ENCODE results near the gene TTC39A.

TTC39A gene

DNA sequence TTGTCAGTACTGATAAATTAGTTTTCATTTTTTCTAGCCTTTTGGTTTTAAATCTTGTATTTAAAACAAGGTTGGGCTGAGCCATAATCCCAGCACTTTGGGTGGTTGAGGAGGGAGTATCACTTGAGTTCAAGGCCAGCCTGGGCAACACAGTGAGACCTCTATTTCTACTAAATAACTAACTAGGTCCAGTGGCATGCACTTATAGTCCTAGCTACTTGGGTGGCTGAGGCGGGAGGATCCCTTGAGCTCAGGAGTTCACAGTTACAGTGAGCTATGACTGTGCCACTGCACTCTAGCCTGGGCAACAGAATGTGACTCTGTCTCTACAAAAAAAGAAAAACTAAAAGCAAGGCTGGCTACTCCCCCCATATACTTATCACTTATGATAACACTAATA, 21.5 kb upstream of the TTC39A start:
- Histone ChIP-seq H3K4me1 (ENCODE audit: insufficient read depth, low read length, severe bottlenecking) (no peaks in the 10 kb centered on the region), H3K4me2 (ENCODE audit: low read length) (no peak overlapping the region), H3F3A (ENCODE audit: insufficient read depth, low read length) (no peaks in the 10 kb centered on the region; the same call in 1 of the 2 replicates), H3K9me3 (ENCODE audit: low read length) (no peaks in the 10 kb centered on the region), H3K36me3 (ENCODE audit: insufficient read depth, low read length) (peaks cover 28% of the 10 kb centered on the region), H3K27ac (ENCODE audit: low read depth, low read length, poor library complexity, severe bottlenecking) (no peak overlapping the region), H3K9ac (ENCODE audit: low read length) (no peak overlapping the region), H3K27me3 (ENCODE audit: insufficient read depth, low read length) (no peaks in the 10 kb centered on the region), H3K4me3 (ENCODE audit: low read depth, low read length, poor library complexity, severe bottlenecking) (no peak overlapping the region), H3K9me2 (ENCODE audit: low read depth, low read length) (no peaks in the 10 kb centered on the region), H3K79me2 (ENCODE audit: insufficient read depth, low read length) (no peaks in the 10 kb centered on the region), H4K20me1 (ENCODE audit: insufficient read depth, low read length) (no peaks in the 10 kb centered on the region; the same call in 1 of the 2 replicates), H2AFZ (ENCODE audit: low read length) (no peak overlapping the region)
- TF ChIP-seq, protein P1, sequence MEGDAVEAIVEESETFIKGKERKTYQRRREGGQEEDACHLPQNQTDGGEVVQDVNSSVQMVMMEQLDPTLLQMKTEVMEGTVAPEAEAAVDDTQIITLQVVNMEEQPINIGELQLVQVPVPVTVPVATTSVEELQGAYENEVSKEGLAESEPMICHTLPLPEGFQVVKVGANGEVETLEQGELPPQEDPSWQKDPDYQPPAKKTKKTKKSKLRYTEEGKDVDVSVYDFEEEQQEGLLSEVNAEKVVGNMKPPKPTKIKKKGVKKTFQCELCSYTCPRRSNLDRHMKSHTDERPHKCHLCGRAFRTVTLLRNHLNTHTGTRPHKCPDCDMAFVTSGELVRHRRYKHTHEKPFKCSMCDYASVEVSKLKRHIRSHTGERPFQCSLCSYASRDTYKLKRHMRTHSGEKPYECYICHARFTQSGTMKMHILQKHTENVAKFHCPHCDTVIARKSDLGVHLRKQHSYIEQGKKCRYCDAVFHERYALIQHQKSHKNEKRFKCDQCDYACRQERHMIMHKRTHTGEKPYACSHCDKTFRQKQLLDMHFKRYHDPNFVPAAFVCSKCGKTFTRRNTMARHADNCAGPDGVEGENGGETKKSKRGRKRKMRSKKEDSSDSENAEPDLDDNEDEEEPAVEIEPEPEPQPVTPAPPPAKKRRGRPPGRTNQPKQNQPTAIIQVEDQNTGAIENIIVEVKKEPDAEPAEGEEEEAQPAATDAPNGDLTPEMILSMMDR (IDR thresholded peaks at IDR 0.05; ENCODE audit: low read length), result no peak
- no peak for TF ChIP-seq EZH2 (IDR thresholded peaks at IDR 0.05; ENCODE audit: borderline replicate concordance, low read length)

DNA sequence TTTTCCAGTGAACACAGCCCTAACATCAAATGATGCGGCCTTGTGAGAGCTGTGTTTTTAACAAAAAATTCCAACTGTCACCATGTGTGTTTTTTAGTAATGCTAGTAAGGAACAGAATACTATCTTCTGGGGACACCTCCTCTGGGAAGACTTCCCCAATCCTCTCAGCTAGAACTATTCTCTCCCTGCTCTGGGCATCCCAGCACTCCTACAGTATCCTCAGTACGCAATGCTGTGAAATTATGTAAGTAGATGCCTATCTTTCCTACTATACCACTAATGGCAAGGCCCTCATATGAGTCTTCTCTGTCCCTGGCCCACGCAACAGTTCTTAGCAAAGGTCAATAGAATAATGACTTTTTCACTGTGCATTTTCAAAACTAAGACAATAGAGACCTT, 19.5 kb upstream of the TTC39A start:
- Histone ChIP-seq H3K36me3 (ENCODE audit: insufficient read depth, low read length) (peaks cover 9% of the 10 kb centered on the region), H3K4me2 (ENCODE audit: low read length) (no peak overlapping the region), H3F3A (ENCODE audit: insufficient read depth, low read length) (no peaks in the 10 kb centered on the region; the same call in 1 of the 2 replicates), H3K27me3 (ENCODE audit: insufficient read depth, low read length) (peaks cover 10% of the 10 kb centered on the region), H2AFZ (ENCODE audit: low read length) (no peak overlapping the region), H3K9me2 (ENCODE audit: low read depth, low read length) (no peaks in the 10 kb centered on the region), H3K9me3 (ENCODE audit: low read length) (no peaks in the 10 kb centered on the region), H3K4me3 (ENCODE audit: low read depth, low read length, poor library complexity, severe bottlenecking) (no peak overlapping the region), H4K20me1 (ENCODE audit: insufficient read depth, low read length) (no peaks in the 10 kb centered on the region; the same call in 1 of the 2 replicates), H3K27ac (ENCODE audit: low read depth, low read length, poor library complexity, severe bottlenecking) (no peak overlapping the region), H3K9ac (ENCODE audit: low read length) (no peak overlapping the region), H3K4me1 (ENCODE audit: insufficient read depth, low read length, severe bottlenecking) (peaks cover 6% of the 10 kb centered on the region), H3K79me2 (ENCODE audit: insufficient read depth, low read length) (no peaks in the 10 kb centered on the region)
- TF ChIP-seq, protein P1 (IDR thresholded peaks at IDR 0.05; ENCODE audit: low read length), result no peak
- TF ChIP-seq EZH2 (IDR thresholded peaks at IDR 0.05; ENCODE audit: borderline replicate concordance, low read length), result no peak

DNA sequence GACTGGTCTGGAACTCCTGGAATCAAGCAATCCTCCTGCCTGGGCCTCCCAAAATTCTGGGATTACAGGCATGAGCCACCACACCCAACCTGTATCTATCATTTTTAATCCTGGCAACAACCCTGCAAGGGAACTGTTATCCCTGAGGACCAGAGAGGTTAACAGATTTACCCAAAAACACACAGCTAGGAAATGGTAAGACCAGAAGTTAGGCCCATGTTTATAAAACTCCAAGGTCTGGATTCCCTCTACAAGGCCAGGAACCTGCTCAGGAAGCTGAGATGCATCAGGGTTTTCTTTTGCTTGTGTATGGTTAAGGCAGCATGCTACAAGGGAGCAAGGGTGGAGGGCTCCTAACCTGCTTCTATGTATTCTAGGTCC, 17.8 kb upstream of the TTC39A start:
- H3K4me1 ChIP-seq (ENCODE audit: insufficient read depth, low read length, severe bottlenecking), result peaks cover 13% of the 10 kb centered on the region
- H3K27me3 ChIP-seq (ENCODE audit: insufficient read depth, low read length), result peaks cover 19% of the 10 kb centered on the region
- H3K9me3 ChIP-seq (ENCODE audit: low read length), result no peaks in the 10 kb centered on the region
- H3K4me2 ChIP-seq (ENCODE audit: low read length), result no peak overlapping the region
- H3K36me3 ChIP-seq (ENCODE audit: insufficient read depth, low read length), result no peaks in the 10 kb centered on the region
- no peak overlapping the region for H3K27ac ChIP-seq (ENCODE audit: low read depth, low read length, poor library complexity, severe bottlenecking)
- H3K9ac ChIP-seq (ENCODE audit: low read length), result no peak overlapping the region
- no peak overlapping the region for H2AFZ ChIP-seq (ENCODE audit: low read length)
- no peak overlapping the region for H3K4me3 ChIP-seq (ENCODE audit: low read depth, low read length, poor library complexity, severe bottlenecking)
- H3F3A ChIP-seq (ENCODE audit: insufficient read depth, low read length), result no peaks in the 10 kb centered on the region; the same call in 1 of the 2 replicates
- no peaks in the 10 kb centered on the region; the same call in 1 of the 2 replicates for H4K20me1 ChIP-seq (ENCODE audit: insufficient read depth, low read length)
- no peaks in the 10 kb centered on the region for H3K9me2 ChIP-seq (ENCODE audit: low read depth, low read length)
- H3K79me2 ChIP-seq (ENCODE audit: insufficient read depth, low read length), result no peaks in the 10 kb centered on the region
- TF ChIP-seq, protein P1 (IDR thresholded peaks at IDR 0.05; ENCODE audit: low read length), result no peak
- TF ChIP-seq EZH2 (IDR thresholded peaks at IDR 0.05; ENCODE audit: borderline replicate concordance, low read length), result no peak
